NB4 (cell line): Measurements from ENCODE around the gene FCRL2.
A peak's percentile ranks its signal among the peaks of the same experiment; 100 is the strongest.

ENCODE experiments used
- CTCF ChIP-seq: IDR thresholded peaks from one replicate; pipeline ENCODE4 v1.5.1; 2012; ENCODE audit warnings: low read depth, low read length
- MAX ChIP-seq: IDR thresholded peaks from 2 replicates; pipeline ENCODE4 v1.6.1; 2011; ENCODE audit warnings: low read depth, low read length
- POLR2A ChIP-seq: IDR thresholded peaks from 2 replicates; pipeline ENCODE4 v1.6.1; 2011; ENCODE audit warnings: mild to moderate bottlenecking; ENCODE audit not compliant: insufficient read length; ENCODE audit errors: extremely low read depth

GRCh38 chr1:157773493-157774350 is 3.2 kb downstream of the FCRL2 start:
- peak; percentile 32 for TF ChIP-seq CTCF
- TF ChIP-seq POLR2A, result no peak
- no peak for TF ChIP-seq MAX
